Lower lobe of right lung (tissue), 2 donors: Measurements from ENCODE around the gene MYO1E. TPM values are rescaled to one million over a fixed set of nuclear protein-coding genes. Genes with fewer than 3 reads are reported as not detected.

Experiments used
- ATAC-seq, 2 donors: fragments of 200-7000 bp; cut with Tn5 transposase; one replicate each; pipeline ENCODE4 v1.9.1; 2020 to 2022; ENCODE audit warnings: mild to moderate bottlenecking in 2 of 2, moderate library complexity in 2 of 2
- DNase-seq: peaks from one replicate; pipeline ENCODE4 v3.0.0-alpha.2; 2020
- H3K27ac ChIP-seq: fragments of 200-600 bp; one replicate; pipeline ENCODE4 v1.8.0; 2022
- H3K27me3 ChIP-seq: fragments of 200-600 bp; one replicate; pipeline ENCODE4 v1.8.0; 2022; ENCODE audit warnings: low read depth
- H3K36me3 ChIP-seq: fragments of 200-600 bp; one replicate; pipeline ENCODE4 v1.8.0; 2022; ENCODE audit warnings: mild to moderate bottlenecking
- H3K4me1 ChIP-seq: fragments of 200-600 bp; one replicate; pipeline ENCODE4 v1.8.0; 2022
- H3K4me3 ChIP-seq: fragments of 200-600 bp; one replicate; pipeline ENCODE4 v1.8.0; 2022; ENCODE audit warnings: mild to moderate bottlenecking
- H3K9me3 ChIP-seq: fragments of 200-600 bp; one replicate; pipeline ENCODE4 v1.8.0; 2022
- CTCF ChIP-seq: fragments of 200-600 bp; IDR thresholded peaks from one replicate; pipeline ENCODE4 v1.8.0; 2022; ENCODE audit warnings: antibody characterized with exemption, mild to moderate bottlenecking
- intact Hi-C: fragments of 100-400 bp; cut with DNase I; formaldehyde crosslinking; loops from one replicate; pipeline ENCODE4 v1.11.0; 2022
- total RNA-seq: library from RNA; stranded (reverse); fragmentation: NEBNext Ultra II Directional; extraction: Animal tissue kit (Norgen Biotek cat#: 25700); gene quantifications from one replicate; pipeline ENCODE4 v1.2.1, GENCODE V29; 2021
- donor health status: DM: no; HTN: yes; CAD: no; lungs with severe emphysema.

The MYO1E gene
- total RNA-seq, 1 donor from 2014 or later, result 59.4 TPM

- no peaks in the 10 kb centered on the region for H3K9me3 ChIP-seq
- intact Hi-C loops, result no loop called here
- DNase-seq, result no peak
- ATAC-seq, result no peak
- H3K4me1 ChIP-seq, result peaks cover 33% of the 10 kb centered on the region
- no peak for TF ChIP-seq CTCF
- no peaks in the 10 kb centered on the region for H3K27me3 ChIP-seq
- H3K36me3 ChIP-seq, result no peaks in the 10 kb centered on the region
- H3K4me3 ChIP-seq, result no peak overlapping the region
- no peak overlapping the region for H3K27ac ChIP-seq
Observed at GRCh38 chr15:59311195-59311594, 61.5 kb downstream of the MYO1E start.

GRCh38 chr15:59309405-59309804, 63.3 kb downstream of the MYO1E start:
- intact Hi-C loops, result no loop called here
- H3K9me3 ChIP-seq, result no peaks in the 10 kb centered on the region
- no peaks in the 10 kb centered on the region for H3K36me3 ChIP-seq
- DNase-seq, result no peak
- peaks cover 26% of the 10 kb centered on the region for H3K4me1 ChIP-seq
- no peak for ATAC-seq
- no peak overlapping the region for H3K27ac ChIP-seq
- no peak for TF ChIP-seq CTCF
- H3K27me3 ChIP-seq, result no peaks in the 10 kb centered on the region
- H3K4me3 ChIP-seq, result no peak overlapping the region

DNA sequence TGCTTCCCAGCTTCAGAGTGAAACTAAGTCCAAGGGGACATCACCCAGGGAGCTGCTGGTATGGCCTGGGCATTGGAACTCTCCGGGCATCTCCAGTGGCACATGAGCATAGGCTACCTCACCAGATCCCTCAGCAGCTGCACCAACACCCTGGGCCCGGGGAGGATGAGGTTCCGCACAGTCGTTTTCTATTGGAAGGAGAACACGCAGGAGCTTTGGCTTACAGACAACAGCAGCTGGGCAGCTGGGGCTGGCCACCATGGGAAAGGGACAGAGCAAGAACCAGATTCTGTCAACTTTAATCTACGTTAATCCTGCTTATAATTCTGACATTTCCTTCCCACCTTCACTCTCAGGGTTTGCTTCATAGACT, 65.5 kb downstream of the MYO1E start:
- H3K4me3 ChIP-seq, result no peak overlapping the region
- TF ChIP-seq CTCF, result no peak
- H3K27ac ChIP-seq, result no peak overlapping the region
- ATAC-seq (no peak), DNase-seq (no peak)
- no peaks in the 10 kb centered on the region for H3K36me3 ChIP-seq
- H3K9me3 ChIP-seq, result no peaks in the 10 kb centered on the region
- intact Hi-C loops, result no loop called here
- peaks cover 9% of the 10 kb centered on the region for H3K4me1 ChIP-seq
- no peaks in the 10 kb centered on the region for H3K27me3 ChIP-seq

GRCh38 chr15:59306520-59307164, 66.0 kb downstream of the MYO1E start:
- Histone ChIP-seq H3K27me3 (no peaks in the 10 kb centered on the region), H3K4me1 (peaks cover 7% of the 10 kb centered on the region), H3K36me3 (no peaks in the 10 kb centered on the region), H3K9me3 (no peaks in the 10 kb centered on the region), H3K4me3 (no peak overlapping the region), H3K27ac (no peak overlapping the region)
- DNase-seq (no peak), ATAC-seq (no peak)
- intact Hi-C loops, result no loop called here
- TF ChIP-seq CTCF, result no peak

DNA sequence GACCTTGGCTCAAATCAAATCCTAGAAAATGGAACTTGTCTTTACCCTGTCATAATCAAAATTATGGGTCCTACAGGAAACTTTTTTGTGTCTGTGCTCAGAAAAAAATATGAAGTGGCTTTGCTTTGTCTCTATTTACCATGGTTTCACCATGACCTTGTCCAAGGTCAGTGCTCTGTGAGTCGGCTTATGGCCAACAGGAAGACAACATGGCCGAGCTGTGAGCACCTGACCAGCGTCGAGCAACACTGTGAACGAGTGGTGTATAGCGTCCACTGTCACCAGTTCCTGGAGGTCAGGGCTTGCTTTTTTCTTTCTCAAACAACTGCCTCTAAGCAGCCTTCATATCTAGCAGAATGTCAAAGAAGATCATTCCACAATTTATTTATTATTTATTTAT, 67.9 kb downstream of the MYO1E start:
- intact Hi-C loops, result no loop called here
- TF ChIP-seq CTCF, result no peak
- H3K27ac ChIP-seq, result no peak overlapping the region
- no peak overlapping the region for H3K4me3 ChIP-seq
- DNase-seq, result no peak
- peaks cover 20% of the 10 kb centered on the region for H3K4me1 ChIP-seq
- no peaks in the 10 kb centered on the region for H3K36me3 ChIP-seq
- no peak for ATAC-seq
- no peaks in the 10 kb centered on the region for H3K27me3 ChIP-seq
- no peaks in the 10 kb centered on the region for H3K9me3 ChIP-seq
